ENCODE data around the gene DOK1.

The DOK1 gene

DNA sequence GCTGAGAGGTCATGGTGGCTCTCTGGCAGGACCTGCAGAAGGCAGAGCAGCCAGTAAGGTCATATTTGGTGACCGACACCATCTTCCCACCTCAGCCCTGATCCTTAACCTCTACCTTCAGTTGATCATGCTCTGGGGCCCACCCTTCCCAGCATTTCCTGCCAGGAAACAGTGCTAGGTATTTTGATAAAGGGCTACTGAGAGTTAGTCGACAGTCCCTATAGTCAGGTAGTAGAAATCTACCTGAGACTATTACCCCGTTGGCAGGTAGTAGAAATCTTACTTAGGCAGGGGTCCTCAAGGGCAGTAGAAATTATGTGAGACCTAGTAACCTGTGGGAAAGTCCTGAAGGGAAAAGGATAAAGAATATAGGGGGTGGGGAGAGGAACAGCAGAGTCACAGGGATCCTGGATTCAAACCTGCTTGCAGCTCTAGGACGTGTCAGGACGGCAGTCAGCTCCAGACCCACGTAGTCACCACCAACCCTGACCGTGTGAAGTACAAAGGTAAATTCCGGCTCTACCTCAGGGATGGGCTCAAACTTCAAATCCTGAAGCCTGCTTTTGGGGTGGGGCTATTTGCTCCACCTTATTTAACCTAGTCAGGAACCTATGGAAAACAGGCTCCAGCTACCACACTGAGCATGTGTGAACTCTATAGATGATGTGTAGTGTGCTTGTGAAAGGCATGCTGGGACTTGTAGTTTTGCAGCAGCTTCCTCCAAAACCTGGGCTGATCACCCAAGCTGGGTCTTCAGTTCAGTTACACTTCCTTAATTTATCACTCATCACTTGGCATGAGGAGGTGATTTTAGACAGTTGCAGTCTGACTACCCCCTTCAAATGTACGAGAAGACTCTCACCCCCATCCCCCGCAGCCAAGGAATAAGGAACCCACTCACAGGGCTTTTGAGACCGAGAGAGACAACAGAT lies 28.5 kb upstream of the DOK1 start, which contains the start of gene DQX1:
Gene DQX1 (minus strand): TSS at position 515 of the 932 bp plus-strand sequence. CDS start 502 bp downstream, at position 13.
- DNase-seq: peak; percentile 69

GRCh38 chr2:74526649-74527230 lies 27.8 kb upstream of the DOK1 start:
- DNase-seq: no peak

DNA sequence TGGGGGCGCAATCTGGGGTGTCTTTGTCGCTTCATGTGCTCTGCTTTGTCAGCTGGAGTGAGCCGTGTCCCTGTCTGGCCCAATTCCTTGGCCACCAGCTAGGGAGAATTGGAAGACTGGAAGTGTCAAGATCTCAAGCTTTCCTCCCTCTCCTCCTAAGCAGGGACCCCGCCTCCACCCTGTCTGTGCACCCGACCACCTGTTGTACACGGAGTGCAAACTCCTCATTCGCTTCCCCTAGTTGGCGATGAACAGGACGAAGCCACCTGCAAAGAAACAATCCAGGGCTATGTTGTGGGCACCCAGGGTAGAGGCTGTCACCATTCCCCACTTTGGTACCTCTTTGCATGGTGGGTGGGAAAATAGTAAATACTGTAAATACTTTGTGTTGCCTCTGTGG lies 26.8 kb upstream of the DOK1 start:
- no peak for DNase-seq

- peak; percentile 33 for DNase-seq
These were observed 25.7 kb upstream of the DOK1 start for GRCh38 chr2:74528600-74529356.

- peak; percentile 95 for DNase-seq
These were observed 24.9 kb upstream of the DOK1 start, which contains the start of the genes AUP1 and HTRA2 for GRCh38 chr2:74529357-74530238. AUP1 (minus strand) TSS chr2:74529706; CDS start chr2:74529629, 77 bp downstream. HTRA2 (plus strand) TSS chr2:74529933; CDS start chr2:74530007, 74 bp downstream.

- peak; percentile 68 for DNase-seq
These were observed 24.0 kb upstream of the DOK1 start for GRCh38 chr2:74530239-74531187.

DNA sequence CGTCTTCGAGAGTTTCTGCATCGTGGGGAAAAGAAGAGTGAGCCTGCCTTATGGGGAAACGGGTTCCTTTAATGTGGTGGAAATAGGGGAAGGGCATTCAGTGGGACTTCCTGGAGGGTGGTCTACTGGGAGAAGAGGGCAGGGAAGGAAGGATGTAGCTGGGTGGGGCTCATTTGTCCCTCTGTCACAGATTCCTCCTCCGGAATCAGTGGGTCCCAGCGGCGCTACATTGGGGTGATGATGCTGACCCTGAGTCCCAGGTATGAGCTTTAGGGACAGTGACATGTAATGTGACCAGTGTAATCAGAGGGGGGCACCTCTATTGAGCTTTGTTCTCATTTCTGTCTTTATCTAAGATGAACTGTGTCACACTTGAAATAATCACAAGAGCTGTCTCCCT lies 22.9 kb upstream of the DOK1 start:
- no peak for DNase-seq

DNA sequence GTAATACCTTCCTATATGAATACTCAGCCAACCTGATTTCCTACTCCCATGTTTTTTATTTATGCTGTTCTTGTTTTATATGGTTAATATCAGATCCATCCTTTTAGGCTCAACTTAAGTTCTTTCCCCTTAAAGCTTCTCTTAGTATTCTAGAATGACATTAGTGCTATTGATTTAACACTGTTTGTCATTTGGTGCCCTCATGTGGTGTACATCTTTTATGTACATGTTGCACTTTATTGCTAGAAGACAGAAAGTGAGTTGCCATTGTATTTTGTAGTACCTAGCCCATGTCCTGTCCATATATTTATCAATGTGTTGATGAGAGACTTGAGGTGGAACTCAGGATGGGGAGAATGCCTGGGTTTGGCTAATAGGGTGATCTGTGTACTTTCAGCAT lies 22.3 kb upstream of the DOK1 start:
- DNase-seq: no peak

GRCh38 chr2:74533464-74533863 lies 21.1 kb upstream of the DOK1 start:
- no peak for DNase-seq

GRCh38 chr2:74534411-74534810 lies 20.1 kb upstream of the DOK1 start:
- DNase-seq: no peak

GRCh38 chr2:74535440-74535965 lies 19.0 kb upstream of the DOK1 start:
- no peak for DNase-seq

DNA sequence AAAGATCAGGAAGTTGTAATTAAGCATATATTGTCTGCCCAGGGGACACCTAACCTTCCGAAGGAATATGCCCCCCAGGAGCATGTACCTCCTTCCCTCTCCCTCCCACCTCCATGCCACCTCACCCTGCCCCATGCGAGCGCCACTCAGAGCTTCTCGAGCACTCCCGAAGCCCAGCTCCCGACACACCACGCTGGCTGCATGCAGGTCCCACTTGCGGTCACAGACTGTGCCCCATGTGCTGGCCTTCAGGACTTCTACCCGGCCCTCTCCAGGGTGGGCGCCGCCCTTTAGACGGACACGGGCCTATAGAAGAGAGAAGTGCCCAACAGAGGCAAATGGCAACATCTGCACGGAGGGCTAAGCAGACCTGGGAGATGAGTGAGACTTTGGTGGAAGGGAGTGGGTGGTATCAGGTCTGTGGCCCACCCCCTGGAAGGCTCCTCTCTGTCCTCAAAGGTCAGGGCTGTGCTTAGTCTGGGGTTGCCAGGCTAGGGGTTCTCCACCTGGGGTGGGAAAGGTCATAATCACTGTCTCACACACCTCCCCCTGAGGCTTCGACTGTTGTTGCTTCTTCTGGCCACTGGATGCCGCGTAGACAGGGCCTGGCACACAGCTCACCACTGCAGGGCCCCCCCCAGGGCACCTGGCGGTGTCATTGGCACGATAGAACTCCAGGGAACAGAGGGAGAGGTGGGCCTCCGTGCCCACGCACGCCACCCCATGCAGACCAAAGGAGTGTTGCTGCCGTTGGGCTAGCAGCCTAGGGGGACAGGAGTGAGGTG lies 18.2 kb upstream of the DOK1 start:
- DNase-seq: no peak

DNA sequence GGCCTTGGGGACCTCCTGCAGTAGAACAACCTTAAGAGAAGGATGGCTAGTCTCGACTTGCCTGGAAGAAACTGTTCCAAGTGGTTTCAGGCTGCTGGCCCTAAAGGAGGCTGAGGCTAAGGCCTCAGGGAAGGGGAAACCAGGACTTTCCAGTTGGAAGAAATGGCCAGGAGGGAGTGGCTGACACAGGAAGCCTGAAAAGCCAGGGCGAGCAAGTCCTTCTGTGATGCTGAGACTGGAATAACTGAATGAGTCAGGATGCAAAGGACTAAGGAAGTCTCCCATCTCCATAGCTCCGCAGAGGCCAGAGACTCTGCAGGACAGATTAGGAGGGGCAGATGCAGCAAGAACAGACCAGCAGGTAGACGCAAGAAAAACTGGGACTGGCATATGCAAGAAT lies 17.4 kb upstream of the DOK1 start:
- DNase-seq: no peak

- no peak for DNase-seq
These were observed 15.6 kb upstream of the DOK1 start for GRCh38 chr2:74538881-74539339.

DNA sequence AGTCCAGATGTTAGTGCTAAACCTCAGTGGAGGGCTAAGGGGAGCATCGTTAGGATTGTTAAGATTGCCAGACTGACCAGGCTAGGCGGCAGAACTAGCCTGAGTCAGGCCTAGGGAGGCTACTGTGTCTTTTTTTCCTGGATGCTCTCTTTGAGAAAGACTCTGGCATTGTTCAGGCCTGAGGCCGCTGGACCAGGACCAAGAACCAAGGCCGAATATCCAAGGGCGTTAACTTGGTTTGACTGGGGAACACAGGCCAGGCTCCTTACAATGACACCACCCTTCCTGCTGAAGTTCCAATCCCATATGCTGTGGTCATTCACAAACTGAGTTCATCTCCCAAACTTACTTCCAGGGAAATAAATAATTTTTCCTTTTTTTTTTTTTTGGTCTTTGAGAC lies 14.2 kb upstream of the DOK1 start:
- no peak for DNase-seq

GRCh38 chr2:74542978-74543377 lies 11.5 kb upstream of the DOK1 start:
- DNase-seq: no peak

GRCh38 chr2:74544634-74545033 lies 9.9 kb upstream of the DOK1 start:
- no peak for DNase-seq

GRCh38 chr2:74546004-74546403 lies 8.5 kb upstream of the DOK1 start:
- DNase-seq: no peak

GRCh38 chr2:74548285-74548899 lies 6.1 kb upstream of the DOK1 start:
- no peak for DNase-seq
